CD8-positive, alpha-beta memory T cell (primary cell): Measurements from ENCODE around the gene ZBTB34. TPM values are rescaled to one million over a fixed set of nuclear protein-coding genes. Genes with fewer than 3 reads are reported as not detected.

Source experiments
- CTCF ChIA-PET: fragments of 350-600 bp; sonication (Branson Sonifier 250); formaldehyde crosslinking; loops from one replicate; lab custom pipeline; 2021; ENCODE audit warnings: antibody characterized with exemption; lab: Charles Lee
- POLR2A ChIA-PET: fragments of 350-600 bp; sonication (Branson Sonifier 250); formaldehyde crosslinking; loops from one replicate; lab custom pipeline; 2021; ENCODE audit warnings: antibody characterized with exemption; lab: Charles Lee
- DNase-seq, 5 donors: peaks; one replicate each; pipeline versions ENCODE4 v3.0.0 to v3.0.0-alpha.2; 2020 to 2022; ENCODE audit warnings: mixed read lengths in 1 of 5
- H3K27ac ChIP-seq: one replicate; pipeline ENCODE4 v1.7.0; 2013; ENCODE audit warnings: low read depth, mild to moderate bottlenecking, low read length, moderate library complexity
- H3K27me3 ChIP-seq: 2 replicates; pipeline ENCODE4 v1.7.0; 2013; ENCODE audit warnings: low read length, mild to moderate bottlenecking; ENCODE audit not compliant: insufficient read depth, poor library complexity, severe bottlenecking
- H3K36me3 ChIP-seq: 2 replicates; pipeline ENCODE4 v1.7.0; 2013; ENCODE audit warnings: mild to moderate bottlenecking, low read length, moderate library complexity; ENCODE audit not compliant: insufficient read depth
- H3K4me1 ChIP-seq: 2 replicates; pipeline ENCODE4 v1.7.0; 2013; ENCODE audit warnings: mild to moderate bottlenecking, low read length, moderate library complexity; ENCODE audit not compliant: insufficient read depth
- H3K4me3 ChIP-seq: 2 replicates; pipeline ENCODE4 v1.7.0; 2013; ENCODE audit warnings: mild to moderate bottlenecking, low read length
- H3K9me3 ChIP-seq: 2 replicates; pipeline ENCODE4 v1.7.0; 2013; ENCODE audit warnings: mild to moderate bottlenecking, low read length
- H3K27ac Mint-ChIP-seq, 8 donors: one replicate each; pipeline ENCODE4 v1.8.0; 2020 to 2021; ENCODE audit warnings: mixed read lengths in 8 of 8, mild to moderate bottlenecking in 6 of 8, inconsistent platforms in 3 of 8, moderate library complexity in 3 of 8
- H3K27me3 Mint-ChIP-seq, 2 donors: one replicate each; pipeline ENCODE4 v1.8.0; 2020 to 2021; ENCODE audit warnings: mixed read lengths in 2 of 2, mild to moderate bottlenecking in 1 of 2, moderate library complexity in 1 of 2
- H3K36me3 Mint-ChIP-seq, 3 donors: one replicate each; pipeline ENCODE4 v1.8.0; 2020 to 2021; ENCODE audit warnings: mixed read lengths in 3 of 3, inconsistent platforms in 1 of 3, mild to moderate bottlenecking in 1 of 3
- H3K4me1 Mint-ChIP-seq, 3 donors: one replicate each; pipeline ENCODE4 v1.8.0; 2020 to 2021; ENCODE audit warnings: mixed read lengths in 3 of 3, inconsistent platforms in 1 of 3, mild to moderate bottlenecking in 1 of 3
- H3K4me3 Mint-ChIP-seq, 7 donors: one replicate each; pipeline ENCODE4 v1.8.0; 2020 to 2021; ENCODE audit warnings: mixed read lengths in 7 of 7, mild to moderate bottlenecking in 6 of 7, moderate library complexity in 4 of 7, inconsistent platforms in 2 of 7
- H3K9me3 Mint-ChIP-seq, 5 donors: one replicate each; pipeline ENCODE4 v1.8.0; 2020 to 2022; ENCODE audit warnings: mixed read lengths in 5 of 5, mild to moderate bottlenecking in 3 of 5, moderate library complexity in 2 of 5, inconsistent platforms in 1 of 5
- polyA plus RNA-seq: library from polyadenylated mRNA; unstranded; fragments of 300-500 nt; fragmentation: Illumina TruSeq; gene quantifications from one replicate; pipeline ENCODE4 v1.2.3, GENCODE V29; 2021
- total RNA-seq, 2 experiments: library from RNA; stranded (reverse); gene quantifications; one replicate each; pipeline ENCODE4 v1.2.3, GENCODE V29; 2021

The ZBTB34 gene
- total and polyA plus RNA-seq, 3 experiments from 2014 or later: 1.3 to 7.0 (median 6.8) TPM

DNA sequence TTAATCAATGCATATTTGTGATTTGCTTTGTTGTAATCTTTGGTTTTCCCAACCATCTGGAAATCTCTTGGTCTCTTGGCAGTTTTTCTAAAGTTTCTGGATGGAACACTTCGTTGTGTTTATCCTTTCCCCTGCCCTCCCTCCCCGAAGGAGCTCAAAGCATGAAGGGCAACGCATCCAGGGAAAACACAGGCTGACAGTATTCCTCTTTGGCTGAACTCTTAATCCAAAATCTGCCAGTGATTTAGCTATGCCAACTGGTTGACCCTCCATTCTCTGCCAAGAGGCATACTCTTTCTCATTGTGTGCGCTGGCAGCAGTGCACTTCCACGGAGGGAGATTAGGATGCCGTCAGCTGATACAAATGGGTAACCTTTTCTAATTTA lies 20.5 kb downstream of the ZBTB34 start:
- no peaks in the 10 kb centered on the region for H3K9me3 ChIP-seq
- Mint-ChIP-seq H3K4me1 (peaks cover 26 to 32% (median 26%) of the 10 kb centered on the region in 3 donors), H3K27me3 (no peaks in the 10 kb centered on the region), H3K27ac (no peak overlapping the region), H3K36me3 (peaks cover 4 to 52% (median 7%) of the 10 kb centered on the region in 3 donors), H3K4me3 (no peak overlapping the region), H3K9me3 (no peaks in the 10 kb centered on the region)
- no peak overlapping the region for H3K4me3 ChIP-seq
- H3K27me3 ChIP-seq: no peaks in the 10 kb centered on the region
- H3K4me1 ChIP-seq: no peaks in the 10 kb centered on the region
- POLR2A ChIA-PET: no interaction called here
- H3K36me3 ChIP-seq: peaks cover 17% of the 10 kb centered on the region
- no peak overlapping the region for H3K27ac ChIP-seq
- CTCF ChIA-PET: no interaction called here
- DNase-seq: no peak

DNA sequence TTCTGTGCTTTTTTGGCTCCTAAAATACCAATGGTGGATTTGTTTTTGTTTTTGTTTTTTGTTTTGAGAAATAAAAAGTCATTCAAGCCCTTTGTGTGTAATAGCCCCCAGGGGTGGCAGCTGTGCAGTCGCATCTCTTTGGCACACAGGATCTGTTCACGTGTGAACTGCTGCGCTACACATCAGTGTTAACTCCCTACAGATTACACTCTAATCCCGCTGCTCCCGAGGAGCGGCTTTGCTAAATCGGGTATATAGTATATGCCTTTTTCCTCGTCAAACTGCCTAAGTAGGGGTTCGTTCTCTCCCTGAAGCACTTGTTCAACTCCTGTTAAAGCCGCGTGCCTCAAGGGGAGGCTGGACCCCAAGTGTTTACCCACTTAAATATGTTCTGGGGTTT lies 22.3 kb downstream of the ZBTB34 start:
- no peak for DNase-seq
- Mint-ChIP-seq H3K27me3 (no peaks in the 10 kb centered on the region), H3K4me1 (peaks cover 8 to 14% (median 10%) of the 10 kb centered on the region in 3 donors), H3K27ac (no peak overlapping the region), H3K9me3 (no peaks in the 10 kb centered on the region), H3K4me3 (no peak overlapping the region), H3K36me3 (peaks cover 4 to 56% (median 7%) of the 10 kb centered on the region in 3 donors)
- Histone ChIP-seq H3K27ac (no peak overlapping the region), H3K4me1 (no peaks in the 10 kb centered on the region), H3K9me3 (no peaks in the 10 kb centered on the region), H3K27me3 (no peaks in the 10 kb centered on the region), H3K4me3 (no peak overlapping the region), H3K36me3 (peaks cover 17% of the 10 kb centered on the region)
- ChIA-PET CTCF (no interaction called here), POLR2A (no interaction called here)

DNA sequence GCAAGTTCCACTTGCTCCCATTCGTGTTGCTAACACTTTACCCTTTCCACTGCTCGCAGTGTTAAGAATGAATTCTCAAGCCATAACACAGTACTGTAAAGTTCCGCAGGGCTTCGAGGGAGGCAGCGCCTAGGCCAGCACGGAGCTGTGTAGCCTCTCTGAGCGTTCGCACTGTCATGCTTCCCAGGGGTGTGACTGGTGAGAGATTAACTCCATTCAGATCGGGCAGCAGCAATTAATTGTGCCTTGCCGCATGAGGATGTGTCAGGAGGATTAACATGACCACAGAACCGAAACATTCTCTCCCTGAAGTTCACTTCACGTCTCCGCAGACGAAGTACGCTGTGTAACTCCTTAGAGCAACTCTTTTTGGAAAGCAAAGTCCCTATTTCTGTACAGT lies 23.2 kb downstream of the ZBTB34 start:
- Histone ChIP-seq H3K9me3 (no peaks in the 10 kb centered on the region), H3K36me3 (peaks cover 17% of the 10 kb centered on the region), H3K4me3 (no peak overlapping the region), H3K27ac (no peak overlapping the region), H3K27me3 (no peaks in the 10 kb centered on the region), H3K4me1 (no peaks in the 10 kb centered on the region)
- Mint-ChIP-seq H3K27ac (no peak overlapping the region), H3K9me3 (no peaks in the 10 kb centered on the region), H3K4me1 (peaks cover 0 to 7% (median 5%) of the 10 kb centered on the region in 3 donors), H3K27me3 (no peaks in the 10 kb centered on the region), H3K4me3 (no peak overlapping the region), H3K36me3 (peaks cover 4 to 56% (median 7%) of the 10 kb centered on the region in 3 donors)
- ChIA-PET CTCF (no interaction called here), POLR2A (no interaction called here)
- no peak for DNase-seq

DNA sequence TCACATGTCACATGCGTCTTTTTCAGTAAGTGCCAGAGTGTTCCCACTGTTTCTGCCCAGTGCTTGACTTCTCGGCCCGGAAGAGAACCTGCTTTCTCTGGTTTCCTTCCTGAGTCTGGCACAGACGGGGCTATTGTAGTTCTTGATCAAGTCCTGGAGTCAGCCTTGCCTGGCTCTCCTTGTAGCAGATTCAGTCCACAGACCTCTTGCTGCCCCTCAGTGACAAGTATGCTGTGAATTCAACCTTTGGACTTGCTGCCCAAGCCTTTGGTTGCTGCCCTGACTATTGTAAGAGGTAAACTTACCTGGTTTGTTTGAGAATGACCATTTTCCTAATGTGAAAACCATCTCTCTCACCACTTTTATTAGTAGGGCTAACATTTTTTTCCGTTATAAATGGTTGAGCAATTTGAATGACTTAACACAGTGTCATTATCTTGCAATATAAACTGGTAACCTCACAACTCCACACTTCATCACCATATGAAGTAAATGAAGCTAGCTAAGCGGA lies 24.7 kb downstream of the ZBTB34 start:
- Histone ChIP-seq H3K9me3 (no peaks in the 10 kb centered on the region), H3K27ac (no peak overlapping the region), H3K27me3 (no peaks in the 10 kb centered on the region), H3K36me3 (peaks cover 7% of the 10 kb centered on the region), H3K4me1 (no peaks in the 10 kb centered on the region), H3K4me3 (no peak overlapping the region)
- H3K36me3 Mint-ChIP-seq: peaks cover 4 to 42% (median 4%) of the 10 kb centered on the region in 3 donors
- H3K4me1 Mint-ChIP-seq: no peaks in the 10 kb centered on the region
- H3K4me3 Mint-ChIP-seq: no peak overlapping the region
- CTCF ChIA-PET: no interaction called here
- no peaks in the 10 kb centered on the region for H3K27me3 Mint-ChIP-seq
- no peaks in the 10 kb centered on the region for H3K9me3 Mint-ChIP-seq
- H3K27ac Mint-ChIP-seq: no peak overlapping the region
- POLR2A ChIA-PET: no interaction called here
- DNase-seq: no peak

DNA sequence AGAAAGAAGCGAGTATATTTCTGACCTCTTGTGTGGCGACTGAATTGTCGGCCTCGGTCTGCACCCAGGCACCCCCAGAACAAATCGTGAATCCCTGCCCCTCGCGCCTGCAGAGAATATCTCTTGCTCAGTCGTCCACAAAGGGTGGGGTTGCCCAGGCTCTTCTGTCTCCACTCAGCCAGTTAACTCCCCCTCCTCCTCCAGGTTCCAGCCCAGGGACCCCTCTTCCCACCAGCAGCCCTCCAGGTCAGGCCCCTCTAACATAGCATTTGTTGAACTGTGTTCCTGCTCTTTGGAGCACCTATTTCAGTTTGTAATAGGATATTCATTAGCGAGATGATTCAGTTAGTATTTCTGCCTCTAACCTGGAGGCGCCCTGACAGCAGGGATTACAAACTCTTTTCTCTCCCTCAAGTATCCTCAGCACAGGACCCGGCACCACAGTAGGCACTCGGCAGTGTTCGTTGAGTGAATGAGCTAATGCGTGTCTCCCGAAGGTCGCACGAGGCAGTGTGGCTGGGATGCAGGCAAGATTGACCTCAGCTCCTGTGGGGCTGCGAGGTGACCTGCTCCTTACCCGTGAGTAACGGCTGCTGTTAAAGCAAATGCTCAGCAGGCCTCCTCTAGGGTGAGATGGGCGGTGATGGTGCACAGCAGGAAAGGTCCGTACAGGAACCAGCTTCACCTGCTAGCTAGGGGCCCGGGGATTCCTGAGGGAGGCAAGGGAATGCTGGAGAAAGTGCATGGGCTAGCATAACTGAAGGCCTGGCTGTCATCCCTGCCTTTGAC lies 25.8 kb downstream of the ZBTB34 start:
- Mint-ChIP-seq H3K36me3 (peaks cover 4 to 33% (median 4%) of the 10 kb centered on the region in 3 donors), H3K27ac (peak overlapping the region in 1 of 8 donors; percentile 30), H3K4me3 (no peak overlapping the region), H3K4me1 (no peaks in the 10 kb centered on the region), H3K9me3 (no peaks in the 10 kb centered on the region), H3K27me3 (no peaks in the 10 kb centered on the region)
- ChIA-PET POLR2A (no interaction called here), CTCF (no interaction called here)
- no peaks in the 10 kb centered on the region for H3K4me1 ChIP-seq
- no peaks in the 10 kb centered on the region for H3K9me3 ChIP-seq
- no peaks in the 10 kb centered on the region for H3K36me3 ChIP-seq
- H3K4me3 ChIP-seq: no peak overlapping the region
- no peak overlapping the region for H3K27ac ChIP-seq
- no peaks in the 10 kb centered on the region for H3K27me3 ChIP-seq
- DNase-seq: no peak

DNA sequence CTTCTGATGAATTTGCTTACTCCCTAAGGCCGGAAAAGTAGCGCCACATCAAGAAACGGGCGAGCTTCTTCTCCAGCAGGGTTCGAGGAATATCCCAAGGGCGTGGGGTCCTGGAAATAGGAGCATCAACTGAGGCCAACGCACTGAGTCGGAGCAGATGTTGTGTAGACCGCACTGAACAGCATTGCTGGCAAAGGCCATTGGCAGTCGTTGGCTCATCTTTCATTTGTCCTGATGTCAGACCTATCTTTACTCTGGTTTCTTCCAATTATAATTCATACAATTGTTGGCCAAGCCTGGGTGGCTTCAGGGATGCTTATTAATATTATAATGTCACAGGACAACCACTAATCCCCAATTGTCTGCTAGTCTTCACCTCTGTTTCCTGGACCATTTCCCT lies 26.5 kb downstream of the ZBTB34 start:
- Mint-ChIP-seq H3K9me3 (no peaks in the 10 kb centered on the region), H3K27ac (no peak overlapping the region), H3K4me3 (no peak overlapping the region), H3K4me1 (no peaks in the 10 kb centered on the region), H3K36me3 (peaks cover 2 to 28% (median 4%) of the 10 kb centered on the region in 3 donors), H3K27me3 (no peaks in the 10 kb centered on the region)
- no peak for DNase-seq
- no peak overlapping the region for H3K4me3 ChIP-seq
- no peaks in the 10 kb centered on the region for H3K36me3 ChIP-seq
- H3K4me1 ChIP-seq: no peaks in the 10 kb centered on the region
- H3K27me3 ChIP-seq: no peaks in the 10 kb centered on the region
- no peak overlapping the region for H3K27ac ChIP-seq
- H3K9me3 ChIP-seq: no peaks in the 10 kb centered on the region
- POLR2A ChIA-PET: no interaction called here
- CTCF ChIA-PET: no interaction called here

DNA sequence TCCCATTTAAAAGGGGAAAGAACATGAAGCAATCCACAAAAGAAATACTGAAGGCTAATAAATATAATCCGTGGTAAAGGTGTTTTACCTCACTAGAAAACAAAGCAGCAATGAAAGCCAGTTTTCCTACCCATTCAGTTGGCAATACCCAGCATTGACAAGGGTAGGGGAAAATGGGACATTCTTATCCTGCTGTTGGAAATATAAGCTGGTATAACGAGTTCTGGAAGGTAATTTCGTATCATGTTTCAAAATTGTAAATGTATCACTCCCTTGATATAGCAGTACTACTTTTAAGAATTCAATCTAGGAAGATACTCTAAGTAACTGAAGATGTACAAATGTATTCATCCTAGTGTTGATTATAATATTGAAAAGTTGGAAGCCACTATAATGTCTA lies 31.2 kb downstream of the ZBTB34 start:
- Mint-ChIP-seq H3K4me3 (no peak overlapping the region), H3K27me3 (peaks cover 0 to 9% of the 10 kb centered on the region in 2 donors), H3K36me3 (peaks cover 0 to 2% (median 0%) of the 10 kb centered on the region in 3 donors), H3K27ac (no peak overlapping the region), H3K4me1 (no peaks in the 10 kb centered on the region), H3K9me3 (no peaks in the 10 kb centered on the region)
- Histone ChIP-seq H3K27ac (no peak overlapping the region), H3K4me3 (no peak overlapping the region), H3K9me3 (no peaks in the 10 kb centered on the region), H3K4me1 (no peaks in the 10 kb centered on the region), H3K27me3 (no peaks in the 10 kb centered on the region), H3K36me3 (no peaks in the 10 kb centered on the region)
- POLR2A ChIA-PET: no interaction called here
- no peak for DNase-seq
- CTCF ChIA-PET: no interaction called here

DNA sequence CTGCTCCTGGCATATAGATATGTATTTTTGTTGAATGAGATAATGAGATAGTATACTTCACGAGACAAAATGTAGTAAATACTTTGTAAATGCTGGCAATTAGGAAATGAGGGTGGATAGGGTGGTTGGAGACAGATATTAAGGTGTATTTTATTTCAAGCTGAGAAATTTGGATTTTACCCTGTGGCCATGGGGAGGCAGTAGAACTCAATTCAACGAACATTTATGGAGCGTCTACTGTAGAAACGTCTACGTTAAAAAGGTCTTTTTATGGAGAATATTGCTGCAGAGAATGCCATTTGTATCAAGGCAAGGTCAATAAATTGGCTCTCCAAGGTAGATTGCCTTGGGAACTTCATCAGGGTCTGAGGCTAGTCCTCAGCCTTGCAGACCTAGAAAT lies 32.6 kb downstream of the ZBTB34 start:
- Mint-ChIP-seq H3K4me3 (no peak overlapping the region), H3K4me1 (no peaks in the 10 kb centered on the region), H3K27ac (no peak overlapping the region), H3K36me3 (peaks cover 0 to 4% (median 2%) of the 10 kb centered on the region in 3 donors), H3K9me3 (no peaks in the 10 kb centered on the region), H3K27me3 (peaks cover 0 to 18% of the 10 kb centered on the region in 2 donors)
- ChIA-PET CTCF (interaction anchor here (1.0 kb wide), 1 partner anchor 48 kb away, joined by 3 read pairs; no protein-coding TSS in a partner anchor), POLR2A (interaction anchor here (0.7 kb wide), 1 partner anchor 267 kb away, joined by 4 read pairs; no protein-coding TSS in a partner anchor)
- Histone ChIP-seq H3K4me3 (no peak overlapping the region), H3K9me3 (no peaks in the 10 kb centered on the region), H3K27ac (no peak overlapping the region), H3K27me3 (no peaks in the 10 kb centered on the region), H3K36me3 (no peaks in the 10 kb centered on the region), H3K4me1 (no peaks in the 10 kb centered on the region)
- DNase-seq: no peak
